Glutamatergic neuron (in vitro differentiated cells): ENCODE results near the gene MAB21L4. TPM values are rescaled to one million over a fixed set of nuclear protein-coding genes. Genes with fewer than 3 reads are reported as not detected.

Experiments
- DNase-seq: peaks from one replicate; pipeline ENCODE4 v3.0.0; 2022
- H3K27ac Mint-ChIP-seq: one replicate; pipeline ENCODE4 v1.8.0; 2020; ENCODE audit warnings: mild to moderate bottlenecking, mixed read lengths, inconsistent platforms; ENCODE audit not compliant: unreplicated experiment
- H3K27me3 Mint-ChIP-seq: one replicate; pipeline ENCODE4 v1.8.0; 2020; ENCODE audit warnings: mild to moderate bottlenecking, moderate library complexity, mixed read lengths, inconsistent platforms; ENCODE audit not compliant: unreplicated experiment
- H3K36me3 Mint-ChIP-seq: one replicate; pipeline ENCODE4 v1.8.0; 2020; ENCODE audit warnings: mild to moderate bottlenecking, mixed read lengths, inconsistent platforms; ENCODE audit not compliant: unreplicated experiment
- H3K4me1 Mint-ChIP-seq: one replicate; pipeline ENCODE4 v1.8.0; 2020; ENCODE audit warnings: mild to moderate bottlenecking, low read depth, mixed read lengths, inconsistent platforms; ENCODE audit not compliant: unreplicated experiment
- H3K4me3 Mint-ChIP-seq: one replicate; pipeline ENCODE4 v1.8.0; 2020; ENCODE audit warnings: mild to moderate bottlenecking, mixed read lengths, inconsistent platforms; ENCODE audit not compliant: unreplicated experiment
- H3K9me3 Mint-ChIP-seq: one replicate; pipeline ENCODE4 v1.8.0; 2020; ENCODE audit warnings: mild to moderate bottlenecking, moderate library complexity, mixed read lengths, inconsistent platforms; ENCODE audit not compliant: unreplicated experiment
- CTCF ChIP-seq: fragments of 200-600 bp; sonication (generic); IDR thresholded peaks from one replicate; pipeline ENCODE4 v1.5.0; 2021; ENCODE audit not compliant: partially characterized antibody, unreplicated experiment
- total RNA-seq: library from RNA; stranded (reverse); fragmentation: NEBNext Ultra II Directional; extraction: Animal tissue kit (Norgen Biotek cat#: 25700); gene quantifications from one replicate; pipeline ENCODE4 v1.2.1, GENCODE V29; 2021; ENCODE audit not compliant: unreplicated experiment

MAB21L4 gene
- total RNA-seq, 1 donor from 2014 or later, result not detected

GRCh38 chr2:240931319-240931949, 35.5 kb upstream of the MAB21L4 start:
- H3K9me3 Mint-ChIP-seq, result peaks cover 9% of the 10 kb centered on the region
- no peak overlapping the region for H3K4me3 Mint-ChIP-seq
- peaks cover 10% of the 10 kb centered on the region for H3K27me3 Mint-ChIP-seq
- peaks cover 4% of the 10 kb centered on the region for H3K4me1 Mint-ChIP-seq
- H3K36me3 Mint-ChIP-seq, result peaks cover 17% of the 10 kb centered on the region
- H3K27ac Mint-ChIP-seq, result no peak overlapping the region
- TF ChIP-seq CTCF, result no peak
- DNase-seq, result no peak

- Mint-ChIP-seq H3K27ac (no peak overlapping the region), H3K4me3 (no peak overlapping the region), H3K4me1 (peaks cover 4% of the 10 kb centered on the region), H3K9me3 (peaks cover 4% of the 10 kb centered on the region), H3K36me3 (peaks cover 10% of the 10 kb centered on the region), H3K27me3 (peaks cover 10% of the 10 kb centered on the region)
- no peak for DNase-seq
- no peak for TF ChIP-seq CTCF
Observed at GRCh38 chr2:240930631-240931318, 34.8 kb upstream of the MAB21L4 start.

GRCh38 chr2:240930096-240930630, 34.2 kb upstream of the MAB21L4 start:
- Mint-ChIP-seq H3K4me3 (no peak overlapping the region), H3K4me1 (peaks cover 4% of the 10 kb centered on the region), H3K27me3 (peaks cover 10% of the 10 kb centered on the region), H3K36me3 (peaks cover 7% of the 10 kb centered on the region), H3K9me3 (peaks cover 4% of the 10 kb centered on the region), H3K27ac (no peak overlapping the region)
- TF ChIP-seq CTCF, result no peak
- no peak for DNase-seq

- Mint-ChIP-seq H3K4me1 (peaks cover 4% of the 10 kb centered on the region), H3K27me3 (peaks cover 9% of the 10 kb centered on the region), H3K27ac (no peak overlapping the region), H3K4me3 (no peak overlapping the region), H3K36me3 (peaks cover 7% of the 10 kb centered on the region), H3K9me3 (peaks cover 4% of the 10 kb centered on the region)
- no peak for TF ChIP-seq CTCF
- DNase-seq, result no peak
Observed at GRCh38 chr2:240929364-240930095, 33.6 kb upstream of the MAB21L4 start.
